OCI-LY1 (cell line): Measurements from ENCODE around the gene ARL13A.
"Not testable (repeated sequence)": the region's sequence is repeated elsewhere in the genome, so short reads cannot be mapped to it uniquely, and the experiment has no call there.

Experiments used
- H2AFZ ChIP-seq: fragments of 200-600 bp; sonication (generic), shearing (Covaris generic); 2 replicates; pipeline ENCODE4 v1.6.0; 2014; ENCODE audit warnings: antibody characterized with exemption, mild to moderate bottlenecking, low read length
- H3F3A ChIP-seq: fragments of 200-600 bp; sonication (generic), shearing (Covaris generic); 2 replicates; pipeline ENCODE4 v1.6.0; 2014; ENCODE audit warnings: mild to moderate bottlenecking, antibody characterized with exemption, low read length, moderate library complexity; ENCODE audit not compliant: insufficient read depth
- H3K27ac ChIP-seq: fragments of 200-600 bp; sonication (generic); 2 replicates; pipeline ENCODE4 v1.5.1; 2014; ENCODE audit warnings: low read length, mixed run types, mild to moderate bottlenecking, low read depth; ENCODE audit not compliant: poor library complexity, severe bottlenecking
- H3K27me3 ChIP-seq: fragments of 200-600 bp; sonication (generic); 2 replicates; pipeline ENCODE4 v1.6.0; 2014; ENCODE audit warnings: antibody characterized with exemption, mild to moderate bottlenecking, low read length, moderate library complexity; ENCODE audit not compliant: insufficient read depth
- H3K36me3 ChIP-seq: fragments of 200-600 bp; sonication (generic); 2 replicates; pipeline ENCODE4 v1.6.1; 2014; ENCODE audit warnings: mild to moderate bottlenecking, antibody characterized with exemption, low read length, moderate library complexity, mixed read lengths; ENCODE audit not compliant: insufficient read depth
- H3K4me1 ChIP-seq: fragments of 200-600 bp; sonication (generic); 2 replicates; pipeline ENCODE4 v1.5.1; 2014; ENCODE audit warnings: mild to moderate bottlenecking, low read length, moderate library complexity; ENCODE audit not compliant: insufficient read depth, severe bottlenecking
- H3K4me2 ChIP-seq: fragments of 200-600 bp; sonication (generic), shearing (Covaris generic); 2 replicates; pipeline ENCODE4 v1.6.1; 2014; ENCODE audit warnings: low read length
- H3K4me3 ChIP-seq: fragments of 200-600 bp; sonication (generic); 2 replicates; pipeline ENCODE4 v1.5.1; 2014; ENCODE audit warnings: low read length, low read depth, mild to moderate bottlenecking, mixed read lengths; ENCODE audit not compliant: poor library complexity, severe bottlenecking
- H3K79me2 ChIP-seq: fragments of 200-600 bp; shearing (Covaris generic); 2 replicates; pipeline ENCODE4 v1.6.1; 2016; ENCODE audit warnings: mixed run types, low read length, mixed read lengths; ENCODE audit not compliant: insufficient read depth
- H3K9ac ChIP-seq: fragments of 200-600 bp; sonication (generic), shearing (Covaris generic); 2 replicates; pipeline ENCODE4 v1.6.1; 2014; ENCODE audit warnings: mild to moderate bottlenecking, low read length, mixed read lengths
- H3K9me2 ChIP-seq: fragments of 200-600 bp; sonication (generic), shearing (Covaris generic); 2 replicates; pipeline ENCODE4 v1.6.1; 2014; ENCODE audit warnings: low read depth, mild to moderate bottlenecking, low read length, mixed read lengths
- H3K9me3 ChIP-seq: fragments of 200-600 bp; shearing (Covaris generic); 2 replicates; pipeline ENCODE4 v1.6.1; 2014; ENCODE audit warnings: low read length, mixed read lengths
- H4K20me1 ChIP-seq: fragments of 200-600 bp; sonication (generic), shearing (Covaris generic); 2 replicates; pipeline ENCODE4 v1.6.0; 2016; ENCODE audit warnings: mild to moderate bottlenecking, low read length; ENCODE audit not compliant: insufficient read depth
- EZH2 ChIP-seq: fragments of 200-600 bp; sonication (generic), shearing (Covaris generic); IDR thresholded peaks from 2 replicates; pipeline ENCODE4 v1.8.0; 2017; ENCODE audit warnings: borderline replicate concordance, mixed run types, mild to moderate bottlenecking, antibody characterized with exemption, low read length, moderate library complexity, mixed read lengths
- TF ChIP-seq, protein P1 (sequence below): fragments of 200-600 bp; sonication (generic), shearing (Covaris generic); IDR thresholded peaks from 2 replicates; pipeline ENCODE4 v1.5.1; 2017; ENCODE audit warnings: mild to moderate bottlenecking, antibody characterized with exemption, low read length, moderate library complexity, mixed read lengths

Gene ARL13A

DNA sequence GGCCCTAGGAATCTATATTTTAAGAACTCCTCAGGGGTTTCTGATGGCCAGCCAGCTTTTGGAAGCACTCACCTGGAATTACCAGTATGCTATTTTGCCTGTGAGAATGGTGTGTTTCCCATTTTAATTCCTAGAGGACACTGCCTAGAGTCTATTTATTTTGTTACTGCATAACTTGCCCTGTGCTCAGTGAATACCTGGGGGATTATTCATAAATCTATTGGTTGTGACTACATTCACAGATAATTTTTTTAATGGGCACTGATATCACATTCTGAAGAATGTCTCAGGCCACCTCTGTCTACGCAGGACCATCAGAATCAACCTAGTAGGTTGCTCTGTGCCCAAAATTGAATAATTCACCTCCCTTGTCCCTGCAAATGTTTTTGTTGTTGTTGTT, 6.7 kb downstream of the ARL13A start:
- H3K27ac ChIP-seq, result no peak overlapping the region
- no peaks in the 10 kb centered on the region for H3K36me3 ChIP-seq
- no peaks in the 10 kb centered on the region for H3K9me2 ChIP-seq
- no peak overlapping the region for H2AFZ ChIP-seq
- no peaks in the 10 kb centered on the region for H3K27me3 ChIP-seq
- H3K9ac ChIP-seq, result no peak overlapping the region
- no peaks in the 10 kb centered on the region for H4K20me1 ChIP-seq
- no peaks in the 10 kb centered on the region for H3K9me3 ChIP-seq
- no peaks in the 10 kb centered on the region for H3F3A ChIP-seq
- H3K4me3 ChIP-seq, result no peak overlapping the region
- H3K79me2 ChIP-seq, result no peaks in the 10 kb centered on the region
- TF ChIP-seq, protein P1, sequence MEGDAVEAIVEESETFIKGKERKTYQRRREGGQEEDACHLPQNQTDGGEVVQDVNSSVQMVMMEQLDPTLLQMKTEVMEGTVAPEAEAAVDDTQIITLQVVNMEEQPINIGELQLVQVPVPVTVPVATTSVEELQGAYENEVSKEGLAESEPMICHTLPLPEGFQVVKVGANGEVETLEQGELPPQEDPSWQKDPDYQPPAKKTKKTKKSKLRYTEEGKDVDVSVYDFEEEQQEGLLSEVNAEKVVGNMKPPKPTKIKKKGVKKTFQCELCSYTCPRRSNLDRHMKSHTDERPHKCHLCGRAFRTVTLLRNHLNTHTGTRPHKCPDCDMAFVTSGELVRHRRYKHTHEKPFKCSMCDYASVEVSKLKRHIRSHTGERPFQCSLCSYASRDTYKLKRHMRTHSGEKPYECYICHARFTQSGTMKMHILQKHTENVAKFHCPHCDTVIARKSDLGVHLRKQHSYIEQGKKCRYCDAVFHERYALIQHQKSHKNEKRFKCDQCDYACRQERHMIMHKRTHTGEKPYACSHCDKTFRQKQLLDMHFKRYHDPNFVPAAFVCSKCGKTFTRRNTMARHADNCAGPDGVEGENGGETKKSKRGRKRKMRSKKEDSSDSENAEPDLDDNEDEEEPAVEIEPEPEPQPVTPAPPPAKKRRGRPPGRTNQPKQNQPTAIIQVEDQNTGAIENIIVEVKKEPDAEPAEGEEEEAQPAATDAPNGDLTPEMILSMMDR, result no peak
- TF ChIP-seq EZH2, result no peak
- no peaks in the 10 kb centered on the region for H3K4me1 ChIP-seq
- no peak overlapping the region for H3K4me2 ChIP-seq

DNA sequence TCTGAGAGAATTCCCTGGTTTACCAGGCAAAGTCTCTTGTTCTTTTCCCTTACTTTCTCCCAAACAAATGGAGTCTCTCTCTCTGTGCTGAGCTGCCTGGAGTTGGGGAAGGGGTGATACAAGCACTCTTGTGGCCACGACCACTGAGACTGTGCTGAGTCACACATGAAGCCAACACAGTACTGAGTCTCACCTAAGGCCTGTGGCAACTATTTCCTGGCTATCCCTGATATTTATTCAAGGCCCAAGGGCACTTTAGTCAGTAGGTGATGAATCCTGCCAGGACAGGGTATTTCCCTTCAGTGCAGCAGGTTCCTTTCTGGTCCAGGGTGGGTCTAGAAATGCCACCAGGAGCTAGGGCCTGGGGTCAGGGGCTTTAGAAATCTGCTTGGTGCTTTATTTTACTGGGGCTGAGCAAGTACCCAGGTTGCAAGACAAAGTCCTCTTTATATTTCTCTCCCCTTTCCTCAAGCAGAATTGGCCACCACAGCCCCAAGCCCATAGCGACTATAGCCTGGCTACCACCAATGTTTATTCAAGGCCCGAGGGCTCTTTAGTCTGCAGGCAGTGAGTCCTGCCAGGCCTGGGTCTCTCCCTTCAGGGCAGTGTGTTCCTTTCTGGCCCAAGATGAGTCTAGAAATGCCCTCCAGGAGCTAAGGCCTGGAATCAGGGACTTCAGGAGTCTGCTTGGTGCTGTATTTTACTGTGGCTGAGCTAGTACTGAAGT, 10.5 kb downstream of the ARL13A start:
- no peak overlapping the region for H3K27ac ChIP-seq

DNA sequence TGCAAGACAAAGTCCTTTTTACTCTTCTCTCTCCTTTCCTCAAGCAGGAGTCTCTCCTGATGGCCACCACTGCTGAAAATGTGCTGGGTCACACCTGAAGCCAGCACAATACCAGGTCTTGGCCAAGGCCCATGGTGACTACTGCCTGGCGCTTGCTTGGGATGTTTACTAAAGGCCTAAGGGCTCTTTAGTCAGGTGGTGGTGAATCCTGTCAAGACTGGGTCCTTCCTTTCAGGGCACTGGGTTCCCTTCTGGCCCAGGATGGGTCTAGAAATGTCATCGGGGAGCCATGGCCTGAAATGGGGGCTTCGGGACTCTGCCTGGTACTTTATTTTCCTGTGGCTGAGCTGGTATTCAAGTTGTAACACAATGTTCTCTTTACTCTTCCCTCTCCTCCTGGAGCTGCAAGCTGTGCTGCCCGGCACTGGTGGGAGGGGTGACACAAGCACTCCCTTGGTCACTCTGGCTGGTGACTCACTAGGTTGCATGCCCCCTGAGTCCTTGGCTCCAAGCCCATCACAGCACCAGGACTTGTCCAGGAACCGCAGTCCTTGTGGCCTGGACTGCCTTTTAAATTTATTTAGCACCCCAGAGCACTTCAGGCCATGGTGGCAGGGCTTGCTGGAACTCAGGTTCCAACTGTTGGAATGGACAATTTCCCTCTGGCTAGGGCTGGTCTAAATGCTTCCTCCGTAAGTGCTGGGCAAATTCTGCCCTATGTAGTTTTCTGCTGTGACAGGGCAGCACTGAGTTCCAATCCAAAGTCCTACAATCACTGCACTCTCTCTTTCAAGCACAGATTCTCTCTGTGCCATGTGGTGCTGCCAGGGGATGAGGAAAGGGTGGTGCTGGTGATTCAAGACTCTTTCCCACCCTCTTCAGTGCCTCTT, 11.3 kb downstream of the ARL13A start:
- Histone ChIP-seq H3K27me3 (no peaks in the 10 kb centered on the region), H3K9me3 (no peaks in the 10 kb centered on the region), H4K20me1 (no peaks in the 10 kb centered on the region), H3K36me3 (no peaks in the 10 kb centered on the region), H3K4me1 (no peaks in the 10 kb centered on the region), H3K4me2 (no peak overlapping the region), H3K79me2 (no peaks in the 10 kb centered on the region), H3K9me2 (no peaks in the 10 kb centered on the region), H3K4me3 (no peak overlapping the region), H3K9ac (no peak overlapping the region), H2AFZ (no peak overlapping the region), H3F3A (no peaks in the 10 kb centered on the region), H3K27ac (no peak overlapping the region)
- no peak for TF ChIP-seq EZH2
- TF ChIP-seq, protein P1, result no peak

More for the DNA sequence above, 10.5 kb downstream of the ARL13A start:
- H3K9ac ChIP-seq, result no peak overlapping the region
- TF ChIP-seq, protein P1, result no peak
- no peak for TF ChIP-seq EZH2
- H3K4me3 ChIP-seq, result no peak overlapping the region
- no peaks in the 10 kb centered on the region for H3K4me1 ChIP-seq
- no peaks in the 10 kb centered on the region for H3K9me2 ChIP-seq
- H3K36me3 ChIP-seq, result no peaks in the 10 kb centered on the region
- H4K20me1 ChIP-seq, result no peaks in the 10 kb centered on the region
- H3K4me2 ChIP-seq, result no peak overlapping the region
- no peaks in the 10 kb centered on the region for H3F3A ChIP-seq
- no peaks in the 10 kb centered on the region for H3K79me2 ChIP-seq
- no peaks in the 10 kb centered on the region for H3K27me3 ChIP-seq
- H2AFZ ChIP-seq, result no peak overlapping the region
- H3K9me3 ChIP-seq, result no peaks in the 10 kb centered on the region

- H4K20me1 ChIP-seq, H3K36me3 ChIP-seq, H3K9me3 ChIP-seq, H3F3A ChIP-seq, H3K4me3 ChIP-seq, H3K4me2 ChIP-seq, H2AFZ ChIP-seq, H3K4me1 ChIP-seq, H3K27me3 ChIP-seq, H3K27ac ChIP-seq, H3K9ac ChIP-seq, H3K79me2 ChIP-seq, H3K9me2 ChIP-seq: not testable (repeated sequence)
Observed at GRCh38 chrX:100981498-100981845, 12.0 kb downstream of the ARL13A start.
